ENCODE results near the gene CDKN2B.
"Not testable (repeated sequence)": the region's sequence is repeated elsewhere in the genome, so short reads cannot be mapped to it uniquely, and the experiment has no call there.

The CDKN2B gene

DNA sequence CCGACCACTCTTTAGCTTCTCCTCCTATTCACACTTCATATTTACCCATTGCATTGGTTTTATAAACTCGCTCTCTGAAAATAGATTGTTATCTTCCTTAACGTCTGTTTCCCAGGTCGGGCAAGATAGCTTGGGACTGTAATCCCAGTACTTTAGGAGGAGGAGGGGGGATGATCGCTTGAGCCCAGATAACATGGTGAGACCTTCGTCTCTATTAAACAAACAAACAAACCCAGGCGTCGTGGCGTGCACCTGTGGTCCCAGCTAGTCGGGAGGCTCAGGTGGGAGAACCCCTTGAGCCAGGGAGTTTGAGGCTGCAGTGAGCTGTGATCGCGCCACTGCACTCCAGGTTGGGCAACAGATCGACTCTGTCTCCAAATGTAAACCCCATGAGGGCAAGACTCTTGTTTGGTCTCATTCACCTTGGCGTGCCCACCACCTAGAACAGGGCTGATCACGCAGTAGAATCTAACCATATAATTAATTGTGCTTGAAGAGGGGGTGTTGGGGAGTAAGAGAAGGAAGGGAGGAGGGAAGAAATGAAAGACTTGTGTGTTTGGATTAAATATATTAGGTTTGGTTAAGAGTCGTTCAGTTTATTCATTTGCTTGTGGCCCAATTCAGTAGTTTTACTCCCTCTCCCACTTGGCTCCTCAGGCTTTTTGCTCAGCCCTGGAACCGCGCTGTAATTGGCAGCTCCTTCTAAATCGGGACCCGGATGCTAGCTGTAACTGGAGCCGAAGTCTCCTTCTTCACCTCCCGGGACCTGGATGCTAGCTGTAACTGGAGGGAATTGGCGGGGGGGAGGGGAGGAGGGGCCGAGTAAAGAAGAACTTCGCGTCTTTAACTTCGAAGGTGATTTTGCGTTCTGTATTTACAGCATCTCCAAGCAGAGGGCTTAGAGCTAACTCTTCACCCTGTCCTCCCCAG lies 39.8 kb downstream of the CDKN2B start:
- no peak for DNase-seq (ENCODE audit: low read depth)

DNA sequence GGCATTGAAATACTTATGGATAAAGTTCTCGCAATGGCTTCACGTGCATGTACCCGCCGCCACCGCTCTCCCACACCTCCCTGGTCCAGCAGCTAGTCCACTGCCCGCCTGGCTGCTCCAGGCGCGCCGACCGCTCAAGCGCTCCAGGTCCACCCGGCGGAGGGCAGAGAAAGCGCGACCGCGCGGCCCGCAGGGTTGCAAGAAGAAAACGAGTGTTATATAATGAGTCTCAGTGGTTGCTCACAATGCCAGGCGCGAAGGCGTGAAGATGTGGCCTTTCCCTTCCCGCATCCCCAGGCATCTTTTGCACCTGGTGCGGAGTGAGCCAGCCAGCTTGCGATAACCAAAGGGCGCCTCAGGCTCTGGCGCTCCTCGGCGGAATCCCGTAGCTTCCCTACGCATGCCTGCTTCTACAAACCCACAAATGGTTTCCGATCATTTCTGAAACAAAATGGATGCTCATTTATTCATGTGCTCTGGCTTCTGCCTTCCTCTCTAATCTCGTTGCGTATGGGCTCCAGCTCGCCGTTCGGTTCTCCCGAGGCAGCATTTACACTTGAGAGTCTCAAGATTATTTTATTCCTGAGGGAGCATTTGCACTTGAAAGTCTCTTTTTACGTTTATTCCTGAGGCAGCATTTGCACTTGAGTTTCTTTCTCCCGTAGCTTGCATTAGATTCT lies 40.6 kb downstream of the CDKN2B start:
- DNase-seq (ENCODE audit: low read depth) = peak; percentile 29

DNA sequence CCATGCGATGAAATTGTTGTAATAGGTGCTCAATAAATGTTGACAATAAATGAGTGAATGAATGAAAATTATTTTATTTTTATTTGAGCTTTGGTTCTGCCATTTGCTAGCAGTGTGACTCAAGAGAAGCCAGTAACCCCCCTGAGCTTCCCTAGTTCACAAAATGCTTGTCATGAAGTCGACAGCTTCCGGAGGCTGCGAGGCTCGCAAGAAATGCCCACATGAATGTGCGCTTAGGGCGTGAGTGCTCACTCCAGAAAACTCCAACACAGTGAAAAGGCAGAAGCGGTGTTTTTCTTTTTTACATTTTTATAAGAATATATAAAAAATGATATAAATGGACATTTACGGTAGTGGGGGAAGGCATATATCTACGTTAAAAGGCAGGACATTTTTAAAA lies 41.4 kb downstream of the CDKN2B start:
- DNase-seq (ENCODE audit: low read depth) = no peak

DNA sequence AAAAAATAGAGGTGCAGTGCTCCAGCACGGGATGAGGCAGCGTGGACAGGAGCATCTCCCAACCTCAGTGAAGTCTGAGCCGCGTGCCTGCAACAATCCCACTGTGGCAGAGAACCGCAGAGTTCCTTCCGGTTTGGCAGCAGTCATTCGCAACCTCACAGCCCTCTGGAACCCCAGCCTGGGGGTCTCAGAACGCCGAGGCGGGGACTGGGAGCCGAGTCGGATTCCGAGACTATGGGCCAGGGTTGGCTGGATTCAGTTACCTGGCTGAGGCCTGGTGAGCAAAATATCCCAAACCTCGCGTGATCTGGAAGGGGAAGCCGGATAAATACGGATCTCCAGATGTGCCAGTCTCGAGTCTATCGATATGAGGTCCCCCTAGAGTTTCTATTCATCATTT lies 41.9 kb downstream of the CDKN2B start:
- no peak for DNase-seq (ENCODE audit: low read depth)

DNA sequence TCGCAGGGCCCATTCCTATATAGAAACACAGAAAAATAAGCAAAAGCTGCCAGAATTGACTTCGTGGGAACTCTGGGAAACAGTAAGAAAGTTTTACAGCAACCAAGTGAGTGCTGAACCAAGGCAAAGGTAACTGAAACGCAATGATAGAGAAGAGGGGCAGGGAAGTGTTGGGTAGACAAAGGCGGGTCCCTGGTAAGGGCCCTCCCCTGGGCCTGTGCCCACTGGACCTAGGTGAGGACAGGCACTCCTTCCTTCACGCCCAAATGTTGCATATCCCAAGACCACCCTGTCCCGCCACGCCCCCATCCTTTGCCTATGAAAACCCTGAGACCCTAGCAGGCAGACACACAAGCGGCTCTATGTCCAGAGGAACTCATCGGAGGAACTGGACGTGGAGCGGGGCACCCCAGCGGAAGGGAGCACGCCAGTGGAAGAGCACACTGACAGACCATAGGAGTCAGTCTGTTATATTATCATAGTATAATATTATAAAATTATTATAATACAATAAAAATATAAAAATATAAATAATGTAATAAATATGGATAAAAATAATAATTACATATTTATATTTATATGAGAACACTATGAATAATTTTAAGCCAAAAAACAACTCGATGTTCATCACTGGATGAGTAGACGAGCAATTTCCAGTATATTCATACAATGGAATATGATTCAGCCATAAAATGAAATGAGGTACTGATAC lies 42.8 kb downstream of the CDKN2B start:
- DNase-seq (ENCODE audit: low read depth) = no peak

DNA sequence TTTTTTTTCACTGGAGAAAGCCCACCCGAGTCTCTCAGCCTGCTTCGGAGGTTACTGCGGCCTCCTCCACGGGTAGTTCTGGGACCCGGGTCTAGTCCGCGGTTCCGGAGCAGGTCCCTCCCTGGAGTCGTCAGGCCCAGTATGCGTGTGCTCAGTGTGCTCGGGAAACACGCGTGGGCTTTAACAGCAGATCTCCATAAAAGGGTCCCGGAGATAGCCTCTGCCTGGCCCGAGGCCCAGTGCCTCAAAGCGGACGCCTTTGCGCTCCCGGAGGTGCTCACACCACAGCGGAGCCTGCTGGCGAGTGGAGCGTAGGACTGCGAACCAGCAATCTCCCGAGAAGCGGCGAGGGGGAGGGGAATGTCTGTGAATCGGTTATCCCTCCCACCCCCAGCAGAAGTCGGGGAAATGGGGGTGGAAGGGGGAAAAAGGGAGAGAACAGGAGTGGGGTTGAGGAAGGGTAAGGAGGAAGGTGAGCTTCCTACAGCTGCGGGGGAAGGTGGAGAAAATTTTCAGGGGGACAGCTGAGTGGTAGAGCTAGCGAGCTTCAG lies 43.6 kb downstream of the CDKN2B start:
- peak; percentile 70 for DNase-seq (ENCODE audit: low read depth)

DNA sequence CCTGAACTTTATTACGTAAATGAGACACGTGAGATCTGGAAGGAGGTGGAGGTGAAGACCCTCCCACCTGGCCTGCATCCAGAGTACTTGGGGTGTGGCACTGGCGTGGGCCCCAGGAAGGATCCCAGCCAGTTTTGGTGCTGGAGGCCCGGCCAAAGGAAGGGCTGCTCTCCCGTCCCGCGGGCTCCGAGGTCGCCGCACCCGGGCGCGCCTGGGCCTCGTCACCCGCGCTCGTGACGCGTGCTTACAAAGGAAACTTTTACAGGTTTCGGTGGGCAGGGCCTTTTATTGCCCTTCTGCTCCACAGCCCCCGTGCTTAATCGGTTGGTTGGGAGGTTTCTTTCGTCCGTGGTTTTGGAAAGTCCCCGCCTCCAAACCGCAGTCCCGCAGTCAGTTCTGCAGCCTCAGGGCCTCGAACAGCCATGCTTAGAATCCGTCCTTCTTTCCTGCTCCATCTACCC lies 44.1 kb downstream of the CDKN2B start:
- DNase-seq (ENCODE audit: low read depth) = peak; percentile 28

DNA sequence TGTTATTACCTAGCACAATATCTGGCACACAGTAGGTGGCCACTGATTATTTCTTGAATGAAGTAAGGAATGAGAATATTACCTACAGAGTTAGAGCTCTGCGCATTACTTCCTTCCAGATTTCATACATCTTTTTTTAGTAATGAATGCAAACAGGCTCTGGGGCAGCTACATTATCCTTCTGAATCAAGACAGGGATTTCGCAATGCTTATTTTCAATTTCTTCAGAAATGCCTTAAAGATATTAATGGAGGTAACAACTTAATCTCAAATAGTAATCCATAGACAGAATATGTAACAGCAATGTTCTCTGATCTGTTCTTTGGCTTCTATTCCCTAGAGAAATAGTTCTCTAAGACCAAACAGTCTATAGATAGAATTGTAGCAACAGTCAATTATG lies 47.5 kb downstream of the CDKN2B start:
- no peak for DNase-seq (ENCODE audit: low read depth)

DNA sequence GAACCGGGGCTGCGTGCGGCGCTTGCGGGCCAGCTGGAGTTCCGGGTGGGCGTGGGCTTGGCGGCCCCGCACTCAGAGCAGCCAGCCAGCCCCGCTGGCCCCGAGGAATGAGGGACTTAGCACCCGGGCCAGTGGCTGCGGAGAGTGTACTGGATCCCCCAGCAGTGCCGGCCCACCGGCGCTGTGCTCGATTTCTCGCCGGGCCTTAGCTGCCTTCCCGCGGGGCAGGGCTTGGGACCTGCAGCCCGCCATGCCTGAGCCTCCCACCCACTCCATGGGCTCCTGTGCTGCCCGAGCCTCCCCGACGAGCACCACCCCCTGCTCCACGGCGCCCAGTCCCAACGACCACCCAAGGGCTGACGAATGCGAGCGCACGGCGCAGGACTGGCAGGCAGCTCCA lies 49.8 kb downstream of the CDKN2B start:
- not testable (repeated sequence) for DNase-seq (ENCODE audit: low read depth)

DNA sequence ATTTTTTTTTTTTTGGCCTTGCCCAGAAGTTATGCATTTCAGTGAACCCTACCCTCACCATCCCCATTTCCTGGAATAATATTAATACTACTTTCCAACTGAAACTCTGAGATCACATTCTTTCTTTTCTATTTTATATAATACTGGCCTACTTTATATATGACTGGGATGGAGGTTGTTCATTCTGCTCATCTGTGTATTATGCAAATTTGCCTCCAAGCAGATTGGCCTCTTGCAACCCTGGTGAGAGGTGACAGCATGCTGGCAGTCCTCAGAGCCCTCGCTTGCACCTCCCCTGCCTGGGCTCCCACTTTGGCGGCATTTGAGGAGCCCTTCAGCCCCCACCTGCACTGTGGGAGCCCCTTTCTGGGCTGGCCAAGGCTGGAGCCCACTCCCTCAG lies 50.3 kb downstream of the CDKN2B start:
- no peak for DNase-seq (ENCODE audit: low read depth)
